Inflammatory macrophage treated with lipopolysaccharide for 4 hours (primary cell): ENCODE data around the gene GPC5.
"Not testable (repeated sequence)": the region's sequence is repeated elsewhere in the genome, so short reads cannot be mapped to it uniquely, and the experiment has no call there.

Source experiments
- DNase-seq: peaks from one replicate; pipeline ENCODE4 v3.0.0-alpha.2; 2020

The GPC5 gene

GRCh38 chr13:92717857-92718256 lies 1319.4 kb downstream of the GPC5 start:
- no peak for DNase-seq

GRCh38 chr13:92719868-92720267 lies 1321.4 kb downstream of the GPC5 start:
- no peak for DNase-seq

GRCh38 chr13:92721620-92722019 lies 1323.2 kb downstream of the GPC5 start:
- DNase-seq, result no peak

- DNase-seq, result no peak
Measured at GRCh38 chr13:92727118-92727517, 1328.7 kb downstream of the GPC5 start.

GRCh38 chr13:92734068-92734467 lies 1335.6 kb downstream of the GPC5 start:
- DNase-seq, result no peak

GRCh38 chr13:92734545-92734944 lies 1336.1 kb downstream of the GPC5 start:
- DNase-seq, result no peak

GRCh38 chr13:92735909-92736308 lies 1337.5 kb downstream of the GPC5 start:
- no peak for DNase-seq

- no peak for DNase-seq
Measured at GRCh38 chr13:92739306-92739818, 1340.9 kb downstream of the GPC5 start.

GRCh38 chr13:92743992-92744391 lies 1345.6 kb downstream of the GPC5 start:
- no peak for DNase-seq

GRCh38 chr13:92745258-92745657 lies 1346.8 kb downstream of the GPC5 start:
- DNase-seq, result no peak

GRCh38 chr13:92752705-92753104 lies 1354.3 kb downstream of the GPC5 start:
- not testable (repeated sequence) for DNase-seq

GRCh38 chr13:92761710-92762109 lies 1363.3 kb downstream of the GPC5 start:
- DNase-seq, result no peak

- no peak for DNase-seq
Measured at GRCh38 chr13:92767468-92767867, 1369.0 kb downstream of the GPC5 start.

GRCh38 chr13:92768602-92769001 lies 1370.2 kb downstream of the GPC5 start:
- DNase-seq, result no peak

- DNase-seq, result no peak
Measured at GRCh38 chr13:92769046-92769445, 1370.6 kb downstream of the GPC5 start.

GRCh38 chr13:92775658-92776057 lies 1377.2 kb downstream of the GPC5 start:
- no peak for DNase-seq

GRCh38 chr13:92781965-92782690 lies 1383.7 kb downstream of the GPC5 start:
- no peak for DNase-seq

- DNase-seq, result no peak
Measured at GRCh38 chr13:92802776-92803175, 1404.4 kb downstream of the GPC5 start.

GRCh38 chr13:92804346-92804745 lies 1405.9 kb downstream of the GPC5 start:
- no peak for DNase-seq

- no peak for DNase-seq
Measured at GRCh38 chr13:92804926-92805325, 1406.5 kb downstream of the GPC5 start.

- no peak for DNase-seq
Measured at GRCh38 chr13:92805766-92806165, 1407.3 kb downstream of the GPC5 start.

- no peak for DNase-seq
Measured at GRCh38 chr13:92806215-92806614, 1407.8 kb downstream of the GPC5 start.

- DNase-seq, result no peak
Measured at GRCh38 chr13:92807353-92807752, 1408.9 kb downstream of the GPC5 start.

GRCh38 chr13:92807966-92808365 lies 1409.5 kb downstream of the GPC5 start:
- no peak for DNase-seq

- no peak for DNase-seq
Measured at GRCh38 chr13:92821324-92821723, 1422.9 kb downstream of the GPC5 start.
